ENCODE results near the gene DLG1. TPM values are rescaled to one million over a fixed set of nuclear protein-coding genes. Genes with fewer than 3 reads are reported as not detected.

The DLG1 gene
- total and polyA plus RNA-seq, 2 experiments from 2014 or later: 27.6 to 98.0 TPM

- TF ChIP-seq, protein P1, sequence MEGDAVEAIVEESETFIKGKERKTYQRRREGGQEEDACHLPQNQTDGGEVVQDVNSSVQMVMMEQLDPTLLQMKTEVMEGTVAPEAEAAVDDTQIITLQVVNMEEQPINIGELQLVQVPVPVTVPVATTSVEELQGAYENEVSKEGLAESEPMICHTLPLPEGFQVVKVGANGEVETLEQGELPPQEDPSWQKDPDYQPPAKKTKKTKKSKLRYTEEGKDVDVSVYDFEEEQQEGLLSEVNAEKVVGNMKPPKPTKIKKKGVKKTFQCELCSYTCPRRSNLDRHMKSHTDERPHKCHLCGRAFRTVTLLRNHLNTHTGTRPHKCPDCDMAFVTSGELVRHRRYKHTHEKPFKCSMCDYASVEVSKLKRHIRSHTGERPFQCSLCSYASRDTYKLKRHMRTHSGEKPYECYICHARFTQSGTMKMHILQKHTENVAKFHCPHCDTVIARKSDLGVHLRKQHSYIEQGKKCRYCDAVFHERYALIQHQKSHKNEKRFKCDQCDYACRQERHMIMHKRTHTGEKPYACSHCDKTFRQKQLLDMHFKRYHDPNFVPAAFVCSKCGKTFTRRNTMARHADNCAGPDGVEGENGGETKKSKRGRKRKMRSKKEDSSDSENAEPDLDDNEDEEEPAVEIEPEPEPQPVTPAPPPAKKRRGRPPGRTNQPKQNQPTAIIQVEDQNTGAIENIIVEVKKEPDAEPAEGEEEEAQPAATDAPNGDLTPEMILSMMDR (conservative IDR thresholded peaks at IDR 0.05; ENCODE audit: low read depth in 2 of 2): no peak
- TF ChIP-seq CREB1 (CRISPR knock-in tag; IDR thresholded peaks at IDR 0.05; ENCODE audit: low read depth): no peak
- no peak for TF ChIP-seq NANOG (IDR thresholded peaks at IDR 0.05; ENCODE audit: borderline replicate concordance)
- TF ChIP-seq REST (IDR thresholded peaks at IDR 0.05; ENCODE audit: unreplicated experiment): no peak
- TF ChIP-seq ZNF114 (CRISPR knock-in tag; IDR thresholded peaks at IDR 0.05): no peak
- TF ChIP-seq POLR2AphosphoS5 (IDR thresholded peaks at IDR 0.05; ENCODE audit: low read depth): no peak
Measured at GRCh38 chr3:196994056-196994455, 304.4 kb downstream of the DLG1 start (continued).

Small RNA genes within 50 kb of the gene (microRNA-seq; reads per million reads assigned to microRNA genes)
- gene MIR4797: not detected

Small RNA genes within 50 kb of the gene (small RNA-seq; reads per million reads assigned to genes)
- gene MIR4797 (ENCODE audit: low replicate concordance): 0.07 reads per million
